Glutamatergic neuron (in vitro differentiated cells): ENCODE data around the gene ABLIM1. TPM values are rescaled to one million over a fixed set of nuclear protein-coding genes. Genes with fewer than 3 reads are reported as not detected.

Experiments used
- DNase-seq: peaks from one replicate; pipeline ENCODE4 v3.0.0; 2022
- H3K27ac Mint-ChIP-seq: one replicate; pipeline ENCODE4 v1.8.0; 2020; ENCODE audit warnings: mild to moderate bottlenecking, mixed read lengths, inconsistent platforms; ENCODE audit not compliant: unreplicated experiment
- H3K27me3 Mint-ChIP-seq: one replicate; pipeline ENCODE4 v1.8.0; 2020; ENCODE audit warnings: mild to moderate bottlenecking, moderate library complexity, mixed read lengths, inconsistent platforms; ENCODE audit not compliant: unreplicated experiment
- H3K36me3 Mint-ChIP-seq: one replicate; pipeline ENCODE4 v1.8.0; 2020; ENCODE audit warnings: mild to moderate bottlenecking, mixed read lengths, inconsistent platforms; ENCODE audit not compliant: unreplicated experiment
- H3K4me1 Mint-ChIP-seq: one replicate; pipeline ENCODE4 v1.8.0; 2020; ENCODE audit warnings: mild to moderate bottlenecking, low read depth, mixed read lengths, inconsistent platforms; ENCODE audit not compliant: unreplicated experiment
- H3K4me3 Mint-ChIP-seq: one replicate; pipeline ENCODE4 v1.8.0; 2020; ENCODE audit warnings: mild to moderate bottlenecking, mixed read lengths, inconsistent platforms; ENCODE audit not compliant: unreplicated experiment
- H3K9me3 Mint-ChIP-seq: one replicate; pipeline ENCODE4 v1.8.0; 2020; ENCODE audit warnings: mild to moderate bottlenecking, moderate library complexity, mixed read lengths, inconsistent platforms; ENCODE audit not compliant: unreplicated experiment
- total RNA-seq: library from RNA; stranded (reverse); fragmentation: NEBNext Ultra II Directional; extraction: Animal tissue kit (Norgen Biotek cat#: 25700); gene quantifications from one replicate; pipeline ENCODE4 v1.2.1, GENCODE V29; 2021; ENCODE audit not compliant: unreplicated experiment
- TF ChIP-seq, protein P1 (sequence below): fragments of 200-600 bp; sonication (generic); IDR thresholded peaks from one replicate; pipeline ENCODE4 v1.5.0; 2021; ENCODE audit not compliant: partially characterized antibody, unreplicated experiment

ABLIM1 gene
- total RNA-seq, 1 donor from 2014 or later, result 25.7 TPM

DNA sequence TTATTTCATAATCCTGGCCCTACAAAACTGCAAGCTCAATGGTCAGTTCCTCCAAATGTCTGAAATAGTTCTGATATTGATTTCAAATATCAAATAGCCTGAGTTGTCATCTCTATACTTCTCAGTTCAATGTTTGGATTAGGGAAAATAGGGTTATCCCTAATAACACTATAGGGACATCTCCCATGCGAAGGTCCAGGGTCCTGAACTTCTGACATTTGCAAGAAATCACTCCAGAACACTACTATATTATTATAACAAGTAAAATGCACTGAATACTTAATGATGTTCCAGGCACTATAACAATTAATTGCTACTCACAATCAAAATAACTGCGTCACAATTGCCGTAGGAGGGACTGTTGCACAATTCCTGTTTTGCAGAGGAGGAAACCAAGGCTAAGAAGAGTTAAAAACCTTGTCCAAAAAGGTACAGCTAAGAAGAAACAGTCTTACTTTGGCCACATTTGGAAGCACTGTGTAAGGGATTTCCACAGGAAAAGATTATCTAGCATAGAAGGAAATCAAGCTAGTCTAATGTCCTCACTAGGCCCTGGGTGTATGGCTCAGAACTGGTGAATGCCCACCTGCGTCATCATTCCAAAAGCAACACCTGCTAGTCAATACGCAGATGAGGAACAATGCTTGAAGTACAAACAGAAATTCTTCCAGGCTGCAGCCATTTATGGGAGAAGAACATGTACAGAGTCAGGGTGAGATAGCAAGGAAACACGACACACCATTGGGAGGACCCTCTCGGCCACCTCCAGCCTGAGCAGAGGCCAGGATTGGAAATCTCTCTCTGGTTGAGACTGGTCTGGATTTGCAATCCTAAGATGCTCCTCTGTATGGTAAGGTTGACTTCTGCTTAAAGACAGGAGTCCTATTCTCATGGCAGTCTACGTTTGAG lies 48.3 kb downstream of the ABLIM1 start:
- no peaks in the 10 kb centered on the region for H3K4me1 Mint-ChIP-seq
- H3K9me3 Mint-ChIP-seq, result no peaks in the 10 kb centered on the region
- H3K4me3 Mint-ChIP-seq, result no peak overlapping the region
- no peaks in the 10 kb centered on the region for H3K36me3 Mint-ChIP-seq
- no peak for DNase-seq
- TF ChIP-seq, protein P1, sequence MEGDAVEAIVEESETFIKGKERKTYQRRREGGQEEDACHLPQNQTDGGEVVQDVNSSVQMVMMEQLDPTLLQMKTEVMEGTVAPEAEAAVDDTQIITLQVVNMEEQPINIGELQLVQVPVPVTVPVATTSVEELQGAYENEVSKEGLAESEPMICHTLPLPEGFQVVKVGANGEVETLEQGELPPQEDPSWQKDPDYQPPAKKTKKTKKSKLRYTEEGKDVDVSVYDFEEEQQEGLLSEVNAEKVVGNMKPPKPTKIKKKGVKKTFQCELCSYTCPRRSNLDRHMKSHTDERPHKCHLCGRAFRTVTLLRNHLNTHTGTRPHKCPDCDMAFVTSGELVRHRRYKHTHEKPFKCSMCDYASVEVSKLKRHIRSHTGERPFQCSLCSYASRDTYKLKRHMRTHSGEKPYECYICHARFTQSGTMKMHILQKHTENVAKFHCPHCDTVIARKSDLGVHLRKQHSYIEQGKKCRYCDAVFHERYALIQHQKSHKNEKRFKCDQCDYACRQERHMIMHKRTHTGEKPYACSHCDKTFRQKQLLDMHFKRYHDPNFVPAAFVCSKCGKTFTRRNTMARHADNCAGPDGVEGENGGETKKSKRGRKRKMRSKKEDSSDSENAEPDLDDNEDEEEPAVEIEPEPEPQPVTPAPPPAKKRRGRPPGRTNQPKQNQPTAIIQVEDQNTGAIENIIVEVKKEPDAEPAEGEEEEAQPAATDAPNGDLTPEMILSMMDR, result no peak
- H3K27ac Mint-ChIP-seq, result no peak overlapping the region
- no peaks in the 10 kb centered on the region for H3K27me3 Mint-ChIP-seq

DNA sequence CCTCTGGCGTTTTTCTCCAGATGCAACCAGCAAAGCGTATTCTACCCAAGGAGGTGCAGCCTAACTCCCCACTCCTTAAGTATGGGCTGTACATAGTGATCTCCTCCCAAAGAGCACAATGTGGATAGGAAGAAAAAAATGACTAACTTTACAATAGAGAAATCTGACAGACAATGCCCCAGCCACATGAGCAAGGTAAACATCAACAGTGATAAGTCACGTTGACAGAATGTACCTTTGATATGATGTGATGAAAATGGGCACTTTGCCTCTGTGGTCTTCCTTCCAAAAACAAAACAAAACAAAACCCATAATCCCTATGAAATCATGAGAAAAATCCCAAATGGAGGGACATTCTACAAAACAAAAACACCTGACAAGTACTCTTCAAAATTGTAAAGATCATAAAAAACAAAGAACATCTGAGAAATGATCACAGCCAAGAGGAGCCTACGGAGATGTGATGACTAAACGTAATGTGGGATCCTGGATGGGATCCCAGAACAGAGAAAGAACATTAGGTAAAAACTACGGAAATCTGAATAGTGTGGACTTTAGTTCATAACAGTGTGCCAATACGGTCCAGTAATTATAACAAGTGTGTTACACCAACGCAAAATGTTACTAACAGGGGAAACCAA lies 50.6 kb downstream of the ABLIM1 start:
- DNase-seq, result no peak
- TF ChIP-seq, protein P1, result no peak
- H3K4me3 Mint-ChIP-seq, result no peak overlapping the region
- H3K27ac Mint-ChIP-seq, result no peak overlapping the region
- no peaks in the 10 kb centered on the region for H3K27me3 Mint-ChIP-seq
- H3K9me3 Mint-ChIP-seq, result no peaks in the 10 kb centered on the region
- H3K36me3 Mint-ChIP-seq, result no peaks in the 10 kb centered on the region
- no peaks in the 10 kb centered on the region for H3K4me1 Mint-ChIP-seq

DNA sequence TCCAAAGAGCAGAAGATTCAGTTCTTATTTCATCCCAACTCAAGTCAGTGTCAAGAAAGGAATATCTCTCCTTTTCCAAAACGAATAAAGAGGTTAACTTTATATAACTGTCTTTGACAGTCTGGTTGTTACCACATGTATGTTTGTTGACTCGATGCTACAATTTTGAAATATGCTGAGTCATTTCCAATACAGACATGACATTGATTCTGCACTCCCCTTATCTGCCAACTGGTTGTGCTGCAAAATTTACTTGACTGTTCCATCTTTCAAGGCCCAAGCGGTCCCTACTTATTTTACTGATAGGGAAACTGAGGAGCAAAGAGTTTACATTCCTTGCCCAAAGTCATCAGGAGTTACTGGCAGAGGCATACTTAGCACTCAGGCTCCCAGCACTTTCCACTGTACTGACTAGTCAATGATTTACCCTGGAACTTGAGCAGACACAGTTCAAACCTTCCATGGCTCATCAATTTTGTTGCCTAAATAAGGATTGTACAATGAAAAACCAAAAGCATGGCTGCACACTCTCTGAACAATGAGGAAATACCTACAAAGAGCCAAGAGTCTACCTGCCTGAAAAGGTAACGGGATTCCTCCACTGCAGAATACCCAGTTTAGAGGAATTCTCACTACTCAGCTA lies 52.8 kb downstream of the ABLIM1 start:
- Mint-ChIP-seq H3K27ac (no peak overlapping the region), H3K9me3 (no peaks in the 10 kb centered on the region)

DNA sequence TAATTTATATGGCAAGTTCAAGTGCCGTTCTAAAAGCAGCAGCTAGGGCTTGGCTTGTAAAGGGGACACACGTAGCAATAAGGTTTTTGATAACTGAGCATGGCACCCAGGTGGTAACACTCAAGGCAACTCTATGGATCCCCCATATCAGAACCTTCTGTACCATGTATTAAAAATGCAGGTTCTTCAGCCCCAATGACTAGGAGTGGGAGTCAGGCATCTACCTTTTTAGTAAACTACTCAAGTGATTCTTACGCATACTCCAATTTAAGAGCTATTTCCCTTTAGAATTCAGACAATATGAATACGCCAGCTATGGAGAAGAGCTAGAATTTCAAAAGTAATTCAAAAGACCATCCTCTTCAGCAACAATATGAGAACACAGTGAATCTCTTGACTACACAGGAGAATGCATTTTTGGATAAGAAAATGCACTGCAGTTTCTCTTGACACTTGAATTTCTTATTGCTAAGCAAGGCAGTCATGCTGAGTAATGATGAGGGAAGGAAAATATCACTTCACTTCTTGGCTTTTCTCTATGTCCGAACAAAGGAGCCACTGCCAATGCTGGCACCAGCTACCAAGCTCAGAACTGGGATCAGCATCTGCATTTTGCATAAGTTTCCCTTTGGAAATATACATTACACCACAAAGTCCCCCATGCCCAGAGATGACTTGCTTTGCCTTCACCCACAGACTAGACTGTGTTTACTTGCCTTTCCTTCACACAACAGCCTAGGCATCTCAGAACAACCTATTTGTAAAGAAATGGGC lies 53.5 kb downstream of the ABLIM1 start:
- no peak for DNase-seq
- Mint-ChIP-seq H3K4me1 (no peaks in the 10 kb centered on the region), H3K27ac (no peak overlapping the region), H3K9me3 (no peaks in the 10 kb centered on the region), H3K4me3 (no peak overlapping the region), H3K27me3 (no peaks in the 10 kb centered on the region), H3K36me3 (no peaks in the 10 kb centered on the region)
- TF ChIP-seq, protein P1, result no peak

More for the DNA sequence above, 52.8 kb downstream of the ABLIM1 start:
- H3K27me3 Mint-ChIP-seq, result no peaks in the 10 kb centered on the region
- H3K36me3 Mint-ChIP-seq, result no peaks in the 10 kb centered on the region
- DNase-seq, result no peak
- TF ChIP-seq, protein P1, result no peak
- H3K4me1 Mint-ChIP-seq, result no peaks in the 10 kb centered on the region
- no peak overlapping the region for H3K4me3 Mint-ChIP-seq
